IMR-90 (cell line): ENCODE measurements around the gene CAMK2D. TPM values are rescaled to one million over a fixed set of nuclear protein-coding genes. Genes with fewer than 3 reads are reported as not detected.

Source experiments
- ATAC-seq: fragments of 200-7000 bp; cut with Tn5 transposase; 2 replicates; pipeline ENCODE4 v1.9.1; 2020; ENCODE audit warnings: low read depth, mild to moderate bottlenecking, moderate library complexity
- BruUV-seq: library from RNA; stranded (reverse); fragments of 400-500 nt; replicated peaks from 2 replicates; lab custom pipeline; 2021; lab: Mats Ljungman, UMichigan
- CTCF ChIA-PET: fragments of 300-600 bp; formaldehyde crosslinking; extraction: SDS; loops from one replicate; lab custom pipeline; 2021; ENCODE audit warnings: antibody characterized with exemption; lab: Yijun Ruan, JAX
- POLR2A ChIA-PET: fragments of 300-600 bp; sonication (Branson Sonifier 250); formaldehyde crosslinking; loops from one replicate; lab custom pipeline; 2022; ENCODE audit warnings: antibody characterized with exemption; ENCODE audit not compliant: unreplicated experiment; lab: Charles Lee
- DNase-seq: peaks from one replicate; pipeline ENCODE4 v3.0.0; 2013
- H2AFZ ChIP-seq: replicated peaks from 2 replicates; pipeline ENCODE3; 2013; ENCODE audit warnings: low read length, mild to moderate bottlenecking; ENCODE audit not compliant: poor library complexity
- H2AK5ac ChIP-seq: 2 replicates; pipeline ENCODE4 v1.6.1; 2013; ENCODE audit warnings: low read depth, low read length, inconsistent platforms
- H2AK9ac ChIP-seq: replicated peaks from 2 replicates; pipeline ENCODE3; 2013; ENCODE audit warnings: mild to moderate bottlenecking, low read depth, low read length, moderate library complexity; ENCODE audit not compliant: poor library complexity
- H2BK120ac ChIP-seq: 2 replicates; pipeline ENCODE4 v1.6.1; 2013; ENCODE audit warnings: low read depth, low read length, inconsistent platforms
- H2BK15ac ChIP-seq: 3 replicates; pipeline ENCODE4 v1.6.1; 2013; ENCODE audit warnings: low read depth, low read length, inconsistent platforms
- H2BK20ac ChIP-seq: 2 replicates; pipeline ENCODE4 v1.6.1; 2013; ENCODE audit warnings: low read depth, mild to moderate bottlenecking, inconsistent platforms, low read length, moderate library complexity
- H2BK5ac ChIP-seq: 2 replicates; pipeline ENCODE4 v1.6.1; 2013; ENCODE audit warnings: mild to moderate bottlenecking, low read depth, low read length, inconsistent platforms; ENCODE audit not compliant: poor library complexity, severe bottlenecking
- H3K14ac ChIP-seq: replicated peaks from 2 replicates; pipeline ENCODE4 v1.6.1; 2013; ENCODE audit warnings: low read depth, low read length, inconsistent platforms
- H3K18ac ChIP-seq: 2 replicates; pipeline ENCODE4 v1.6.1; 2013; ENCODE audit warnings: low read depth, low read length, control low read depth
- H3K23ac ChIP-seq: 2 replicates; pipeline ENCODE4 v1.6.1; 2013; ENCODE audit warnings: low read depth, low read length, inconsistent platforms
- H3K27ac ChIP-seq: 2 replicates; pipeline ENCODE4 v1.5.1; 2013; ENCODE audit warnings: mild to moderate bottlenecking, control low read depth, low read length; ENCODE audit not compliant: insufficient read depth
- H3K27me3 ChIP-seq: 2 replicates; pipeline ENCODE4 v1.6.1; 2013; ENCODE audit warnings: low read length; ENCODE audit not compliant: control insufficient read depth, insufficient read depth
- H3K36me3 ChIP-seq: 2 replicates; pipeline ENCODE4 v1.6.1; 2013; ENCODE audit warnings: low read length, mixed read lengths; ENCODE audit not compliant: control insufficient read depth, insufficient read depth
- H3K4ac ChIP-seq: 2 replicates; pipeline ENCODE4 v1.6.1; 2013; ENCODE audit warnings: low read depth, low read length, inconsistent platforms
- H3K4me1 ChIP-seq: 2 replicates; pipeline ENCODE4 v1.6.1; 2013; ENCODE audit warnings: low read length, mixed read lengths; ENCODE audit not compliant: control insufficient read depth, insufficient read depth
- H3K4me2 ChIP-seq: 2 replicates; pipeline ENCODE4 v1.6.1; 2013; ENCODE audit warnings: low read depth, mild to moderate bottlenecking, control low read depth, low read length, moderate library complexity
- H3K4me3 ChIP-seq: 2 replicates; pipeline ENCODE4 v1.5.1; 2013; ENCODE audit warnings: low read depth, mild to moderate bottlenecking, control low read depth, low read length, moderate library complexity; ENCODE audit not compliant: insufficient read depth
- H3K56ac ChIP-seq: 2 replicates; pipeline ENCODE4 v1.6.1; 2013; ENCODE audit warnings: low read length, inconsistent platforms; ENCODE audit not compliant: insufficient read depth; ENCODE audit errors: extremely low read depth
- H3K79me1 ChIP-seq, 2 experiments: 2 replicates each; pipeline ENCODE4 v1.6.1; 2013; ENCODE audit warnings: low read length in 2 of 2, inconsistent platforms in 1 of 2, low read depth in 1 of 2
- H3K9ac ChIP-seq: 2 replicates; pipeline ENCODE4 v1.6.1; 2013; ENCODE audit warnings: low read depth, low read length, control low read depth
- H3K9me1 ChIP-seq: 2 replicates; pipeline ENCODE4 v1.6.1; 2013; ENCODE audit warnings: low read length, inconsistent platforms; ENCODE audit not compliant: insufficient read depth
- H3K9me3 ChIP-seq: 2 replicates; pipeline ENCODE4 v1.6.1; 2013; ENCODE audit warnings: low read length; ENCODE audit not compliant: control insufficient read depth, insufficient read depth
- H4K20me1 ChIP-seq: 2 replicates; pipeline ENCODE4 v1.6.1; 2013; ENCODE audit warnings: low read length, inconsistent platforms; ENCODE audit not compliant: insufficient read depth
- H4K5ac ChIP-seq: 2 replicates; pipeline ENCODE4 v1.6.1; 2013; ENCODE audit warnings: mild to moderate bottlenecking, low read depth, low read length, control low read depth
- H4K8ac ChIP-seq, 2 experiments: 2 replicates each; pipeline ENCODE4 v1.6.1; 2013; ENCODE audit warnings: low read depth in 2 of 2, low read length in 2 of 2, control low read depth in 1 of 2, inconsistent platforms in 1 of 2
- H4K91ac ChIP-seq: 2 replicates; pipeline ENCODE4 v1.6.1; 2013; ENCODE audit warnings: low read depth, low read length, inconsistent platforms; ENCODE audit not compliant: insufficient read depth
- CEBPB ChIP-seq: IDR thresholded peaks from 2 replicates; pipeline ENCODE4 v1.6.1; 2012; ENCODE audit warnings: low read depth, low read length, improper control_type of control experiment
- CHD1 ChIP-seq: IDR thresholded peaks from 2 replicates; pipeline ENCODE4 v1.6.1; 2012; ENCODE audit warnings: low read depth, low read length, improper control_type of control experiment
- CTCF ChIP-seq: conservative IDR thresholded peaks from 2 replicates; pipeline ENCODE4 v1.5.1; 2012; ENCODE audit warnings: mild to moderate bottlenecking, low read depth, low read length, improper control_type of control experiment
- ELK1 ChIP-seq: fragments of 150-350 bp; IDR thresholded peaks from 2 replicates; pipeline ENCODE4 v1.6.1; 2016; ENCODE audit warnings: low read depth, mild to moderate bottlenecking, low read length, moderate library complexity, borderline replicate concordance
- FOS ChIP-seq: fragments of 150-350 bp; IDR thresholded peaks from 2 replicates; pipeline ENCODE4 v1.6.1; 2016; ENCODE audit warnings: low read depth, low read length
- MAFK ChIP-seq: IDR thresholded peaks from 2 replicates; pipeline ENCODE4 v1.6.1; 2012; ENCODE audit warnings: low read depth, low read length, improper control_type of control experiment
- MAZ ChIP-seq: IDR thresholded peaks from 2 replicates; pipeline ENCODE4 v1.6.1; 2012; ENCODE audit warnings: low read depth, mild to moderate bottlenecking, low read length, improper control_type of control experiment, moderate library complexity, borderline replicate concordance
- MXI1 ChIP-seq: IDR thresholded peaks from 2 replicates; pipeline ENCODE4 v1.6.1; 2012; ENCODE audit warnings: low read depth, mild to moderate bottlenecking, low read length, moderate library complexity, borderline replicate concordance
- NFE2L2 ChIP-seq: fragments of 150-350 bp; IDR thresholded peaks from 2 replicates; pipeline ENCODE4 v1.6.1; 2016; ENCODE audit warnings: low read depth, mild to moderate bottlenecking, low read length
- POLR2A ChIP-seq: IDR thresholded peaks from 2 replicates; pipeline ENCODE4 v1.6.1; 2012; ENCODE audit warnings: mild to moderate bottlenecking, low read depth, low read length
- RAD21 ChIP-seq: IDR thresholded peaks from 2 replicates; pipeline ENCODE4 v1.6.1; 2012; ENCODE audit warnings: low read length, improper control_type of control experiment
- RCOR1 ChIP-seq: IDR thresholded peaks from 2 replicates; pipeline ENCODE4 v1.6.1; 2012; ENCODE audit warnings: mild to moderate bottlenecking, low read length, improper control_type of control experiment; ENCODE audit not compliant: insufficient replicate concordance
- RFX5 ChIP-seq: IDR thresholded peaks from 2 replicates; pipeline ENCODE4 v1.8.0; 2012; ENCODE audit warnings: low read depth, mild to moderate bottlenecking, low read length, moderate library complexity
- SMC3 ChIP-seq: fragments of 150-350 bp; IDR thresholded peaks from 2 replicates; pipeline ENCODE4 v1.6.1; 2016; ENCODE audit warnings: low read depth, mild to moderate bottlenecking, antibody characterized with exemption, low read length, moderate library complexity
- USF2 ChIP-seq: fragments of 150-350 bp; IDR thresholded peaks from 2 replicates; pipeline ENCODE4 v1.6.1; 2017; ENCODE audit warnings: mild to moderate bottlenecking, antibody characterized with exemption, low read length, low read depth
- WGBS, 2 experiments: methylation state at CpG; one replicate each; pipeline versions ENCODE4 v1.1.5 to v1.1.7; 2013; ENCODE audit warnings: missing lambda C conversion rate in 2 of 2; ENCODE audit not compliant: insufficient read length in 1 of 2; ENCODE audit errors: extremely low coverage in 2 of 2; 5-methylcytosine and 5-hydroxymethylcytosine counted together
- dilution Hi-C: fragments of 300-500 bp; cut with HindIII; formaldehyde crosslinking; loops from one replicate; pipeline ENCODE4 v1.14.3; 2018; ENCODE audit warnings: low sequenced_read_pairs; ENCODE audit not compliant: unreplicated experiment
- in situ Hi-C: fragments of 300-500 bp; cut with MboI; formaldehyde crosslinking; loops from 3 replicates; pipeline ENCODE4 v1.14.3; 2019; ENCODE audit warnings: low sequenced_read_pairs, inconsistent platforms, mixed read lengths
- intact Hi-C: fragments of 100-400 bp; cut with micrococcal nuclease; formaldehyde crosslinking; loops from 2 replicates; pipeline ENCODE4 v1.10.0; 2022
- polyA plus RNA-seq, 3 experiments: library from polyadenylated mRNA; depleted of rRNA; stranded (reverse); fragments of >200 nt; gene quantifications; 2 replicates each; pipeline ENCODE4 v1.2.3, GENCODE V29; 2012; ENCODE audit warnings: low replicate concordance in 1 of 3
- total RNA-seq: library from RNA; depleted of rRNA; stranded (reverse); fragments of >200 nt; gene quantifications from 2 replicates; pipeline ENCODE4 v1.2.3, GENCODE V29; 2012

CAMK2D gene
- total and polyA plus RNA-seq, 2 of the 4 experiments (the other 2 are of a cell fraction) = 44.6 to 156 TPM

- no peak overlapping the region for H2AFZ ChIP-seq
- no peak for ATAC-seq
- H2AK9ac ChIP-seq = no peak overlapping the region
- dilution Hi-C loops (no loop called here), intact Hi-C loops (no loop called here), in situ Hi-C loops (no loop called here)
- CTCF ChIA-PET = no interaction called here
- no peak overlapping the region for H3K4me2 ChIP-seq
- no peak overlapping the region for H3K56ac ChIP-seq
- no peaks in the 10 kb centered on the region for H4K20me1 ChIP-seq
- H4K8ac ChIP-seq = peak overlapping the region in 1 of 2 experiments; percentile 12; a peak in 1 of 4 replicates
- no peak overlapping the region; the same call in 1 of the 2 replicates for H4K91ac ChIP-seq
- H3K9ac ChIP-seq = no peak overlapping the region
- peak; percentile 30 for DNase-seq
- H3K18ac ChIP-seq = no peak overlapping the region
- H2BK120ac ChIP-seq = peak overlapping the region; percentile 28; the same call in 1 of the 2 replicates
- H3K9me3 ChIP-seq = no peaks in the 10 kb centered on the region
- H4K5ac ChIP-seq = no peak overlapping the region
- POLR2A ChIA-PET = no interaction called here
- peak overlapping the region; percentile 44; the same call in 1 of the 2 replicates for H3K4ac ChIP-seq
- H3K79me1 ChIP-seq = peaks cover 0 to 20% of the 10 kb centered on the region in 2 experiments; a peak in 2 of 4 replicates
- H2BK5ac ChIP-seq = peak overlapping the region; percentile 52
- no peaks in the 10 kb centered on the region; the same call in 1 of the 2 replicates for H3K36me3 ChIP-seq
- H3K23ac ChIP-seq = no peak overlapping the region
- H2AK5ac ChIP-seq = no peak overlapping the region
- H2BK15ac ChIP-seq = no peak overlapping the region
- peaks cover 5% of the 10 kb centered on the region; the same call in 1 of the 2 replicates for H3K4me1 ChIP-seq
- H2BK20ac ChIP-seq = 0 out of 2 replicates have a peak overlapping the region, but pooled peaks have one; percentile 13
- no peak overlapping the region; the same call in 1 of the 2 replicates for H3K14ac ChIP-seq
- H3K27ac ChIP-seq = no peak overlapping the region
- no peaks in the 10 kb centered on the region; the same call in 1 of the 2 replicates for H3K9me1 ChIP-seq
- 81% methylated on average over 3 of the region's 4 CpGs; no CpG with 5 or more reads in 1 of the 2 experiments for WGBS, 2 experiments
- no peak overlapping the region for H3K4me3 ChIP-seq
- H3K27me3 ChIP-seq = no peaks in the 10 kb centered on the region
- no TSS peak for BruUV-seq
- TF ChIP-seq RAD21 = no peak
- TF ChIP-seq POLR2A = no peak
- no peak for TF ChIP-seq MXI1
- TF ChIP-seq SMC3 = no peak
- TF ChIP-seq MAZ = no peak
- no peak for TF ChIP-seq CTCF
- TF ChIP-seq CHD1 = no peak
- TF ChIP-seq RFX5 = no peak
- TF ChIP-seq USF2 = no peak
- TF ChIP-seq MAFK = no peak
- TF ChIP-seq CEBPB = no peak
- TF ChIP-seq FOS = no peak
- TF ChIP-seq ELK1 = no peak
- no peak for TF ChIP-seq NFE2L2
- no peak for TF ChIP-seq RCOR1
Measured at GRCh38 chr4:113471146-113471860, 290.2 kb downstream of the CAMK2D start.
